Adipose tissue (tissue), 3 donors: Measurements from ENCODE around the gene TRIL. TPM values are rescaled to one million over a fixed set of nuclear protein-coding genes. Genes with fewer than 3 reads are reported as not detected.

Experiments
- H3K27ac ChIP-seq: one replicate; pipeline ENCODE4 v1.5.1; 2013; ENCODE audit warnings: low read depth, low read length
- WGBS, 3 donors: extraction: QIAGEN DNeasy Blood & Tissue Kit; methylation state at CpG; one replicate each; pipeline ENCODE4 v1.1.7; 2013; 5-methylcytosine and 5-hydroxymethylcytosine counted together
- polyA plus RNA-seq, 3 donors: library from polyadenylated mRNA; stranded (reverse); fragments of 200-250 nt; gene quantifications; one replicate each; pipeline ENCODE4 v1.2.3, GENCODE V29; 2013
- donor health status: healthy with polysubstance abuse.
- donor health status: Bipolar disorder and iron deficiency.
- donor health status: healthy.

Gene TRIL
- polyA plus RNA-seq, 3 donors, result 0.45 to 2.2 (median 1.7) TPM

GRCh38 chr7:28984631-28985030 lies 26.5 kb upstream of the TRIL start:
- 54 to 79% (median 58%) methylated on average over 4 of the region's 4 CpGs for WGBS, 3 donors
- no peak overlapping the region for H3K27ac ChIP-seq

GRCh38 chr7:28984217-28984616 lies 26.1 kb upstream of the TRIL start:
- no peak overlapping the region for H3K27ac ChIP-seq

GRCh38 chr7:28983396-28984190 lies 25.5 kb upstream of the TRIL start:
- 80 to 94% (median 88%) methylated on average over 4 of the region's 4 CpGs for WGBS, 3 donors
- no peak overlapping the region for H3K27ac ChIP-seq

DNA sequence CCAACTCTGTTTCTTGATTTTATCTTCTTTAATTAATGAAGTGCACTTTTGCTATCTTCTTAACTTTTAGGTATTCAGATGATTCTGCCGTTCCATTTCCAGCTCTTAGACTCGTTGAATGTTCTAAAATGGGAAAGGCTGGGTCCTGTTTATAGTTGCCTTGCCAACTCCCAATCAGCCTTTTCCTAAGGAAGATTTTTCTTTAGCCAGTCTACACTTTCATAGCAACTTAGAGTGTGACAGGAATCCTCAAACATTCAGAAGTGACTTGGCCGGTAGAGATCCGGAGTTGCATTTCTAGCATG lies 23.0 kb upstream of the TRIL start:
- WGBS, 3 donors, result 58 to 80% (median 60%) methylated on average over 4 of the region's 4 CpGs
- no peak overlapping the region for H3K27ac ChIP-seq

DNA sequence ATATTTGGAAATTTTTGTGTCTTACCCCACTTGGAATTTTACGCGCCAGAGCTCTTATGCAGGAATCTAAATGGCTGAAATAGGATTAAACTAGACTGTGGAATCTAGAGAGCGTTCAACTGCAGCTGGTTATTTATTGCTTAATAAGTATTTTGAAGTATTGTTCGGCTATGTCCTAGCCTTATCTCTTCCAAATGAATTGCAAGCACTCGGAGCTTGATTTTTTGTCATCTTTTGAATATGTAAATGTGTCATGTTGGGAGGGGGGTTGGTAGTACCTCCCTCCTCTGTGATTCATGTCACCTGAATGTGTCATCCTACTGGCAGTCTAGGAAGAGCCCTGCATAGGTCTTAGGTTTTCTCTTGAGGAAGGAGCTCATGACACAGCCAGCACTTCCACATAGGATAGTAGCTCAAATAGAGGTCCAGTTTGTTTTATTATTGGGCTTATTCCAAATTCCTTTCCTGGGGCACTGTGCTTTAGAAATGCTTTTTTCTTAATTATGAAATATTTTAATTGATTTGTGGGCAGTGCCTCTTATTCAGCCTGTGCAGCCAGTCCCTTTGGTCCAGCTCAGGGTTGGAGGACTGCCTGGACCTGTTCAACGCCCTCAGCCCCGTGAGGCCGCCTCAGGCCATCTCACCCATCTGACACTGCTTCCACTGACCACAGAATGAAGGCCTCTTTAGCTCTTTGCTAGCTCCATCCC lies 22.5 kb upstream of the TRIL start:
- WGBS, 3 donors, result 73 to 81% (median 78%) methylated on average over 8 of the region's 8 CpGs

DNA sequence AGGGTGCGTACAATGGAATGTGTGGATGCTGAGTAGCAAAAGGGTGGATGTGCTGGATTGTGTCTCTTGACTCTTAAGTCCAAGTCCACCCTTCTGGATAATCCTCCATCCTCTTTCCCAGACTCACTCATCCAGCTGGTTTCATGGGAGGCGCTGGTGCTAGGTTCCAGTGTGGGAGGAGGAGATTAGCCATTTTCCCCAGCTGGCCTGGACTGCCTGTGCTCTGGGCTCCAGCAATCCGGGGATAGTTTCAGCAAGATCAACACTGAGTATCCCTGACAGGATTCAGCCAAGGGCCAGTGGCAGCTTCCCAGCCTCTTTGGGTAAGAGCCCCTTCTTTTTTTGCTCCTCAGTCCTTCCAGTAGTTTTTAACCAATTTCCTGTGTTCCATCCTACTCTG lies 21.6 kb upstream of the TRIL start:
- no peak overlapping the region for H3K27ac ChIP-seq
- WGBS, 3 donors, result 63 to 91% (median 80%) methylated on average over 3 of the region's 3 CpGs

More for the DNA sequence above, 22.5 kb upstream of the TRIL start:
- H3K27ac ChIP-seq, result no peak overlapping the region

DNA sequence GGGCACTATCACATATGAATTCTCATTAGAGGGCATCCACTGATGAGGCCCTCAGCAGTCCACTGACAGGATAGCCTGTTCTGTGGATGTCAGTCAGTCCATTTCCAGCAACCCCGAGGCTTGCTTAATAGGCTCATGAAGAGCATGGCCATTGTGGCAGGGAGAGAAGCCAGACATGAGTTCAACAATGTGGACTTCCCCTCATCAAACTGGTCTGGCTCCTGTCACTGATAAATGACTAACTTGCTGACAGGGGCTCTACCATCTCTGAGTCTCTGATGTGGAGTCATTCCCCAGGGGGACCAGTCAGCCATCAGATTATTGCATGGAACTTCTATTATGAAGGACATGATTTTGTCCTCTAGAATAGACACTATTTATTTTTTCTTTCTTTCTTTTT lies 19.8 kb upstream of the TRIL start:
- no peak overlapping the region for H3K27ac ChIP-seq
- 68 to 83% (median 77%) methylated on average over 1 of the region's 1 CpG for WGBS, 3 donors

DNA sequence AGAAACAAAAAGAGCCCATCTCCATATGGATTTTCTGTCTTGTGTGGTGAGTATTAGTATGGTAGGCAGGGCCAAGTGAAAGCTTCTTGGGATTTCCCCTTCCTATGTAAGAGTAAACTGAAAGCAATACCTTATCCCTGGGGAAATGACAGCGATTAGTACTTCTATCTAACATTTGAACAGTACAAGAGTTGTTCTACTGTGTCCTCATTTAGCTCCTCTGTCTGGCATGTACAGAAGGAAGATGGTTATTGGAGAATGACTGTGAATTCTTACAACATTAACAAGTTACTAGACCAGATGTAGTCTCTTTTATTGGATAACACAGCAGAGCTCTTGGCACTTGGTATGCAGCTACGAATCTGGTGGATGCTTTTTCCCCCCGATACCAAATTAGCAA lies 17.9 kb upstream of the TRIL start:
- no peak overlapping the region for H3K27ac ChIP-seq
- 56 to 80% (median 65%) methylated on average over 3 of the region's 3 CpGs for WGBS, 3 donors

- WGBS, 3 donors, result 96 to 98% (median 97%) methylated on average over 3 of the region's 3 CpGs
- H3K27ac ChIP-seq, result no peak overlapping the region
Measured at GRCh38 chr7:28973591-28973990, 15.5 kb upstream of the TRIL start.

DNA sequence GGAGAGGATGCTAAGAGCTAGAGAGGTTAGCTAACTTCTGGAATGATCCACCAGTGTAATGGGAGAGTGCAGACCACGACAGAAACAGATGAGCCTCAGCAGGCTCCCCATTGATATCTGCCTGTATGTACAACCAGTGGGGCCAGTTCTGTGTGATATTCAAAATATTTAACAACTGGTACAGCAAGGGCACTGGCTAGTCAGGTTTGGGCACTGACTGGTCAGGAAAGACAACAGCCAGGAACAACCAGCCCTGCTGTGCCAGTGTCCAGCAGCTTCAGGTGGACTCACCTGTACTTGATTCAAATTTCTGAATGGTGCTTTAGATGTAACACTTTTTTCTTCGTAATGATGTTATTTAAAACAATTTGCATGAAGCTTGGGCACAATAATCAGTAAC lies 5.9 kb upstream of the TRIL start:
- H3K27ac ChIP-seq, result no peak overlapping the region
- 81 to 90% (median 85%) methylated on average over 2 of the region's 2 CpGs for WGBS, 3 donors

DNA sequence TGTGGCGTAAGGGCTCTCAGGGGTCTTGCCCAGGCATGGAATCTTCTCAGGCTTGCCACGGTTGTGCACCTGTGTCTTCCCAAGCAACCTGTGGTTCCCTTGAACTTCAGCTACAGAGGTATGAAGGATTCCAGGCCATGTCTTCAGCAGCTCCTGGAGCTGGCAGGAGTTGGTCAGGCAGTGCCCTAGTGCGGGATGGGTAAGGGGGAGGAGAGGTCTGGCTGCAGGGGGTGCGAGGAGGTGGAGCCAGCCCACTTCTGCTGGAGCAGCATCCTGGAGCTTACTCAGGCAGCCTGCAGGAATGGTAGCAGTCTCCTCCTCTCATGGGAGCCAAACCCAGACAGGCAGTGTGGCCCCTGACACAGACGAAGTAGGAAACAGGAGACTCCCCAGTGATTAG lies 3.8 kb upstream of the TRIL start:
- H3K27ac ChIP-seq, result no peak overlapping the region
- WGBS, 3 donors, result 81 to 89% (median 86%) methylated on average over 5 of the region's 5 CpGs

- H3K27ac ChIP-seq, result no peak overlapping the region
Measured at GRCh38 chr7:28960071-28960840, 2.1 kb upstream of the TRIL start.

DNA sequence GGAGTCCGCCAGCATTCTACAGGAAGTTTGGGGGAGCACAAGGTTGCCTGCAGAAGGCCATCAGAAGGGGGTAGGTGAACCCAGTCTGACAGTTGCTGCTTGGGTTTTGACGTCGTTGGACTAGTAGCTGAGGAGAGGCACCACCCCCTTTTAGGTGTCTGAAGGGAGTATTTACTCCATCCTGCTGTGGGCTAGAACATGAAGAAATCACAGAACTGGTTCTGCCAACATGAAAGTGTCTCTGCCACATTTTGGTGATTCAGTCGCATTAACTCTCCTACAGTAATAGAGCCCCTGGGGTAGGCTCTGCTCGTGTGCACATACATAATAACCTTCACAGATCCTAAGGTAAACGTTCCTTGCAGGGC lies 834 bp upstream of the TRIL start:
- H3K27ac ChIP-seq, result no peak overlapping the region
- WGBS, 3 donors, result 52 to 80% (median 69%) methylated on average over 6 of the region's 6 CpGs

More at GRCh38 chr7:28960071-28960840, 2.1 kb upstream of the TRIL start:
- 88 to 91% (median 90%) methylated on average over 7 of the region's 7 CpGs for WGBS, 3 donors

- 3 to 4% (median 3%) methylated on average over 41 to 47 of the region's 47 CpGs for WGBS, 3 donors
Measured at GRCh38 chr7:28957751-28958234, 337 bp downstream of the TRIL start.

GRCh38 chr7:28957064-28957750 lies 923 bp downstream of the TRIL start:
- H3K27ac ChIP-seq, result no peak overlapping the region
- 3 to 4% (median 3%) methylated on average over 51 to 59 of the region's 59 CpGs for WGBS, 3 donors

More at GRCh38 chr7:28957751-28958234, 337 bp downstream of the TRIL start:
- H3K27ac ChIP-seq, result no peak overlapping the region

DNA sequence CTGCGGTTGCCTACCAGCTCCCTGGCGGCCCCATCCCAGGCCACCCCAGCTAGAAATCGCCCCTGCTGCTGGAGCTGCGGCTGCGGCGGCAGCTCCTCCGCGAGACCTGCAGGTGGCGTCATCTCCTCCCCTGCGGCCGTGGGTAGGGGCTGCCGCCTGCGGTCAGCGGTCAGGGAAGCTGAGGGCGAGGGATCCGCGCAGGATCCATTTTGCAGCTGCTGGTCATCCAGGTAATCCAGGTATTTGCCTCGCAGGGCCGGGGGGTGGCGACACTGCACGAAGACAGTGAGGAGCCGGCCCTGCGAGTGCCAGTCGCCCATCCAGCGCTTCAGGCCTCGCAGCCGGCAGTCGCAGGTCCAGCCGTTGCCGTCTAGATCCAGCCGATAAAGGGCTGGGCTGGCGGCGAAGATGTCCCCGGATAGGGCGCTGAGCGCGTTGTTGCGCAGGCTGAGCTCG lies 1.5 kb downstream of the TRIL start:
- 1 to 2% (median 1%) methylated on average over 37 to 39 of the region's 39 CpGs for WGBS, 3 donors

DNA sequence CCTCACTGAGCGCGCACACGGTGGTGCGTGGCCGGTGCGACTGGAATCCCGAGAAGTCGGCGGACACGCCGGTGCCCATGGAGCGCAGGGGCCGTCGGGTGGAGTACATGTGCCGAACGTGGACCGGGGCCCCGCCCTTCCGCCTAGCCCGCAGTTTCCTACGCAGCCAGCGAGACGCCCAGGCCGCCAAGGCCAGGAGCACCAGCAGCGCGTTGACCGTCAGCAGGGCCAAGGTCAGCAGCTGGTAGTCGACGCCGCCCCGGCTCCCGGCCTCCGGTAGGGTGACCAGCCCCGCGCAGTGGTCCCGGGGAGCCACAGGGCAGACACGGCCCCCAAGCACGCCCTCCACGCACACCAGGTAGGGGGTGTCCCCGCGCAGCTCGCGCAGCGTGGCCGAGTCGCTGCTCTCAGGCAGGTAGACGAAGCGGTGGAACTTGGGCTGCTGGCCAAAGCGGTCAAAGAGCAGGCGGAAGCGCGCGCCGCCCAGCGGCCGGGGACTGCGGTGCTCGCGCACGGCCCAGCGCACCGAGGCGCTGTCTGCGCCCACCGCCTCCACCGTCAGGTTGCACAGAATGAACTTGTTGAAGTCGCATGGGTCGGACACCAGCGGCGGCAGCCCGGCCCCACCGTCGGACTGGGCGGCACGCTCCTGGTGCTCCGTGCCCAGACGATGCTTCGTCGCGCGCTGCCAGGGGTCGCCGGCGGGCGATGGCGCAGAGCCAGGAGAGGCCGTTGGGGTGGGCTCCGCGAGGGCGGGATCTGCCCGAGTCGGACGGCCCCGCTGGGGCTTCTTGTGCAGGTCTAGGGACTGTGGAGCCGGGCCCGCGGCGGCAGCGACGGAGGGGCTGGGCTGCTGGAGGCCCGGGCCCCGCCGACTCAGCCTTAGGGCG lies 2.2 kb downstream of the TRIL start:
- H3K27ac ChIP-seq, result no peak overlapping the region

More for the DNA sequence above, 1.5 kb downstream of the TRIL start:
- H3K27ac ChIP-seq, result no peak overlapping the region

DNA sequence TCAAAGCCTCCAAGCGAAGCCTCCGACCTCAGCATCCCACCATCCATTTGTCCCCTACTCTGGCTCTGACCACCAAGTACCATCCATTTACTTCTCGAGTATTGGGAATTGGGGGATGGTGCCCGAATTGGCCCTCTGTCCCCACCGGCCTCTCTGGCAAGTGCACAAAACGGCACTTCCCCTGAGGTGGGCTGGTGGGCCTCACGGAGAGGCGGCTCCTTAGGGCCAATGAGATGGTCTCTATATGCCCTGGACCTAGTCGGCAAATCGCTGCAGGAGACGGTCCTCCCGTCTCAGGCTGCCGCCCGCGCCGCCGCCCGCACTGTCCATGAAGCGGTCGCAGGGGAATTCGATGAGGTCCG lies 2.8 kb downstream of the TRIL start:
- WGBS, 3 donors, result 39 to 42% (median 39%) methylated on average over 22 of the region's 22 CpGs
- H3K27ac ChIP-seq, result no peak overlapping the region

More for the DNA sequence above, 2.2 kb downstream of the TRIL start:
- 2 to 4% (median 3%) methylated on average over 95 to 104 of the region's 104 CpGs for WGBS, 3 donors
